Natural killer cell treated with Interleukin-12 subunit alpha and Interleukin-12 subunit beta and Interleukin-15 and Interleukin-18, amount 100 ng/mL, for 72 hours (primary cell): ENCODE results near the gene CDC42BPA. TPM values are rescaled to one million over a fixed set of nuclear protein-coding genes. Genes with fewer than 3 reads are reported as not detected.

Experiments used
- ATAC-seq, 2 donors: fragments of 150-1000 bp; cut with Tn5 transposase in 1 of 2; sonication (Bioruptor Pico), chemical (Tn5 transposase) in 1 of 2; 2 replicates each; pipeline ENCODE4 v1.10.0; 2021
- DNase-seq: peaks from one replicate; pipeline ENCODE4 v3.0.0; 2022; ENCODE audit warnings: low spot score
- H3K27ac Mint-ChIP-seq, 2 donors: 1 replicate in 1 of 2; 2 replicates in 1 of 2; pipeline ENCODE4 v1.8.0; 2022; ENCODE audit warnings: mixed read lengths in 2 of 2, mild to moderate bottlenecking in 1 of 2, moderate library complexity in 1 of 2
- H3K27me3 Mint-ChIP-seq, 2 donors: 1 replicate in 1 of 2; 2 replicates in 1 of 2; pipeline ENCODE4 v1.8.0; 2022; ENCODE audit warnings: mixed read lengths in 2 of 2
- H3K36me3 Mint-ChIP-seq: one replicate; pipeline ENCODE4 v1.8.0; 2022; ENCODE audit warnings: mixed read lengths
- H3K4me1 Mint-ChIP-seq, 2 donors: 1 replicate in 1 of 2; 2 replicates in 1 of 2; pipeline ENCODE4 v1.8.0; 2022; ENCODE audit warnings: low read depth in 2 of 2, mixed read lengths in 2 of 2, mild to moderate bottlenecking in 1 of 2
- H3K4me3 Mint-ChIP-seq: one replicate; pipeline ENCODE4 v1.8.0; 2022; ENCODE audit warnings: mixed read lengths
- H3K9me3 Mint-ChIP-seq: 2 replicates; pipeline ENCODE4 v1.8.0; 2022; ENCODE audit warnings: mixed read lengths
- total RNA-seq, 2 donors: library from RNA; stranded (reverse); gene quantifications; one replicate each; pipeline ENCODE4 v1.2.3, GENCODE V29; 2022

The CDC42BPA gene
- total RNA-seq, 2 donors from 2014 or later, result 0.64 to 2.8 TPM

- H3K4me1 Mint-ChIP-seq, result peaks cover 30 to 37% of the 10 kb centered on the region in 2 donors
- peak; percentile 97 for ATAC-seq
- H3K9me3 Mint-ChIP-seq, result peaks cover 4% of the 10 kb centered on the region
- peak within 1 kb of the TSS; percentile 95 for H3K4me3 Mint-ChIP-seq
- peaks cover 5% of the 10 kb centered on the region for H3K36me3 Mint-ChIP-seq
- peak; percentile 100 for DNase-seq
- H3K27ac Mint-ChIP-seq, result peak within 1 kb of the TSS; percentile 96
- peaks cover 0 to 4% of the 10 kb centered on the region in 2 donors for H3K27me3 Mint-ChIP-seq
These were observed 378.1 kb downstream of the CDC42BPA start, which contains the start of gene COQ8A for GRCh38 chr1:226940029-226940805. COQ8A (plus strand) TSS chr1:226940294; CDS start chr1:226961386, 21,092 bp downstream.

Other genes with a start within 250 kb of the CDC42BPA start
- 1 to 10 TPM; 5.7 to 7.6 TPM for gene ZNF678, start 245.1 kb upstream of the CDC42BPA start, total RNA-seq